HepG2 (cell line): ENCODE measurements around the gene LRRC73. TPM values are rescaled to one million over a fixed set of nuclear protein-coding genes. Genes with fewer than 3 reads are reported as not detected.

Experiments
- CCDC6 ChIP-seq: sonication (generic); formaldehyde crosslinking; IDR thresholded peaks from 2 replicates; pipeline ENCODE4 v1.8.1; 2022; ENCODE audit warnings: mild to moderate bottlenecking, missing genetic modification reagents, moderate library complexity
- DMTF1 ChIP-seq: sonication (generic); formaldehyde crosslinking; IDR thresholded peaks from 2 replicates; pipeline ENCODE4 v1.4.0; 2020; ENCODE audit warnings: mild to moderate bottlenecking, missing genetic modification reagents
- ELF1 ChIP-seq: sonication (generic); formaldehyde crosslinking; IDR thresholded peaks from 2 replicates; pipeline ENCODE4 v1.4.0; 2020; ENCODE audit warnings: missing genetic modification reagents
- JUN ChIP-seq: sonication (generic); formaldehyde crosslinking; IDR thresholded peaks from 2 replicates; pipeline ENCODE4 v1.4.0; 2020; ENCODE audit warnings: mild to moderate bottlenecking, missing genetic modification reagents
- NFAT5 ChIP-seq: sonication (generic); formaldehyde crosslinking; IDR thresholded peaks from 2 replicates; pipeline ENCODE4 v1.4.0; 2020; ENCODE audit warnings: missing genetic modification reagents
- NPAS2 ChIP-seq: sonication (generic); formaldehyde crosslinking; IDR thresholded peaks from 2 replicates; pipeline ENCODE4 v1.8.0; 2022; ENCODE audit warnings: mild to moderate bottlenecking, missing genetic modification reagents, borderline replicate concordance
- PHF21A ChIP-seq: sonication (generic); formaldehyde crosslinking; IDR thresholded peaks from 2 replicates; pipeline ENCODE4 v1.5.0; 2020; ENCODE audit warnings: mild to moderate bottlenecking, missing genetic modification reagents
- ZC3H4 ChIP-seq: sonication (generic); formaldehyde crosslinking; IDR thresholded peaks from 2 replicates; pipeline ENCODE4 v1.4.0; 2020; ENCODE audit warnings: missing genetic modification reagents, borderline replicate concordance
- ZNF367 ChIP-seq: sonication (generic); formaldehyde crosslinking; IDR thresholded peaks from 2 replicates; pipeline ENCODE4 v1.4.0; 2020; ENCODE audit warnings: missing genetic modification reagents, borderline replicate concordance
- ZNF430 ChIP-seq: sonication (generic); formaldehyde crosslinking; IDR thresholded peaks from 2 replicates; pipeline ENCODE4 v1.9.0; 2021; ENCODE audit warnings: mild to moderate bottlenecking, missing genetic modification reagents
- ZNF614 ChIP-seq: IDR thresholded peaks from 2 replicates; pipeline ENCODE4 v1.6.1; 2018; ENCODE audit warnings: missing biosample characterization, missing genetic modification reagents, inconsistent platforms, borderline replicate concordance
- ZNF770 ChIP-seq: sonication (generic); formaldehyde crosslinking; IDR thresholded peaks from 2 replicates; pipeline ENCODE4 v1.5.0; 2020; ENCODE audit warnings: mild to moderate bottlenecking, missing genetic modification reagents
- polyA plus RNA-seq, 8 experiments: library from polyadenylated mRNA; depleted of rRNA in 3 of 8; stranded (reverse) in 7 of 8; unstranded in 1 of 8; fragments of >200 nt; fragmentation: Illumina TruSeq in 4 of 8; extraction: Trizol in 4 of 8; gene quantifications; 2 replicates each; pipeline versions ENCODE4 v1.2.1 to v1.2.3, GENCODE V29; 2011 to 2016; ENCODE audit warnings: low read depth in 4 of 8, missing spikeins in 1 of 8, mixed read lengths in 1 of 8; ENCODE audit not compliant: insufficient read depth in 1 of 8
- total RNA-seq, 5 experiments: library from RNA; depleted of rRNA; stranded (reverse); fragments of >200 nt; fragmentation: Illumina TruSeq; extraction: Trizol; gene quantifications; 2 replicates each; pipeline ENCODE4 v1.2.3, GENCODE V29; 2016; ENCODE audit warnings: low read depth in 1 of 5
- TF ChIP-seq, protein P1 (sequence below): sonication (generic); formaldehyde crosslinking; IDR thresholded peaks from 2 replicates; pipeline ENCODE4 v1.4.0; 2020; ENCODE audit warnings: missing genetic modification reagents, low read depth, mild to moderate bottlenecking, borderline replicate concordance
- TF ChIP-seq, protein P2 (sequence below): sonication (generic); formaldehyde crosslinking; conservative IDR thresholded peaks from 2 replicates; pipeline ENCODE4 v1.8.0; 2022; ENCODE audit warnings: low read depth, missing genetic modification reagents
- TF ChIP-seq, protein P3 (sequence below): sonication (generic); formaldehyde crosslinking; conservative IDR thresholded peaks from 2 replicates; pipeline ENCODE4 v1.4.0; 2020; ENCODE audit warnings: missing genetic modification reagents

The LRRC73 gene
- total and polyA plus RNA-seq, 2 of the 13 experiments (the other 11 are each of a cell fraction or from before 2014, with no cell fraction given): 0.11 to 0.12 TPM

GRCh38 chr6:43490523-43490939, 19.6 kb downstream of the LRRC73 start (continued):
- TF ChIP-seq ZNF770 (CRISPR knock-in tag) (no peak), ZNF367 (no peak), NFAT5 (no peak), NPAS2 (CRISPR knock-in tag) (no peak), ZC3H4 (CRISPR knock-in tag) (no peak), JUN (CRISPR knock-in tag) (no peak), ZNF614 (CRISPR knock-in tag) (0 out of 2 replicates have a peak, but pooled peaks have one; percentile 85), PHF21A (CRISPR knock-in tag) (no peak), ZNF430 (CRISPR knock-in tag) (no peak), ELF1 (peak; percentile 66; the same call in 1 of the 2 replicates), CCDC6 (CRISPR knock-in tag) (no peak; the same call in 1 of the 2 replicates), DMTF1 (CRISPR knock-in tag) (no peak)
- TF ChIP-seq, protein P1, sequence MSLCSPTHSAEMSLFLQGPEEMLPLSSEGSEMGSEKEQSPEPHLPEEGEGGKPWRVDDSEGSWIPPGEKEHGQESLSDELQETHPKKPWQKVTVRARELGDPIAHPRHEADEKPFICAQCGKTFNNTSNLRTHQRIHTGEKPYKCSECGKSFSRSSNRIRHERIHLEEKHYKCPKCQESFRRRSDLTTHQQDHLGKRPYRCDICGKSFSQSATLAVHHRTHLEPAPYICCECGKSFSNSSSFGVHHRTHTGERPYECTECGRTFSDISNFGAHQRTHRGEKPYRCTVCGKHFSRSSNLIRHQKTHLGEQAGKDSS: no peak
- TF ChIP-seq, protein P2, sequence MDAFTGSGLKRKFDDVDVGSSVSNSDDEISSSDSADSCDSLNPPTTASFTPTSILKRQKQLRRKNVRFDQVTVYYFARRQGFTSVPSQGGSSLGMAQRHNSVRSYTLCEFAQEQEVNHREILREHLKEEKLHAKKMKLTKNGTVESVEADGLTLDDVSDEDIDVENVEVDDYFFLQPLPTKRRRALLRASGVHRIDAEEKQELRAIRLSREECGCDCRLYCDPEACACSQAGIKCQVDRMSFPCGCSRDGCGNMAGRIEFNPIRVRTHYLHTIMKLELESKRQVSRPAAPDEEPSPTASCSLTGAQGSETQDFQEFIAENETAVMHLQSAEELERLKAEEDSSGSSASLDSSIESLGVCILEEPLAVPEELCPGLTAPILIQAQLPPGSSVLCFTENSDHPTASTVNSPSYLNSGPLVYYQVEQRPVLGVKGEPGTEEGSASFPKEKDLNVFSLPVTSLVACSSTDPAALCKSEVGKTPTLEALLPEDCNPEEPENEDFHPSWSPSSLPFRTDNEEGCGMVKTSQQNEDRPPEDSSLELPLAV (CRISPR knock-in tag): no peak
- TF ChIP-seq, protein P3, sequence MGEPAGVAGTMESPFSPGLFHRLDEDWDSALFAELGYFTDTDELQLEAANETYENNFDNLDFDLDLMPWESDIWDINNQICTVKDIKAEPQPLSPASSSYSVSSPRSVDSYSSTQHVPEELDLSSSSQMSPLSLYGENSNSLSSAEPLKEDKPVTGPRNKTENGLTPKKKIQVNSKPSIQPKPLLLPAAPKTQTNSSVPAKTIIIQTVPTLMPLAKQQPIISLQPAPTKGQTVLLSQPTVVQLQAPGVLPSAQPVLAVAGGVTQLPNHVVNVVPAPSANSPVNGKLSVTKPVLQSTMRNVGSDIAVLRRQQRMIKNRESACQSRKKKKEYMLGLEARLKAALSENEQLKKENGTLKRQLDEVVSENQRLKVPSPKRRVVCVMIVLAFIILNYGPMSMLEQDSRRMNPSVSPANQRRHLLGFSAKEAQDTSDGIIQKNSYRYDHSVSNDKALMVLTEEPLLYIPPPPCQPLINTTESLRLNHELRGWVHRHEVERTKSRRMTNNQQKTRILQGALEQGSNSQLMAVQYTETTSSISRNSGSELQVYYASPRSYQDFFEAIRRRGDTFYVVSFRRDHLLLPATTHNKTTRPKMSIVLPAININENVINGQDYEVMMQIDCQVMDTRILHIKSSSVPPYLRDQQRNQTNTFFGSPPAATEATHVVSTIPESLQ (CRISPR knock-in tag): no peak
